Uterus (tissue), 2 donors: ENCODE data around the gene ZNF438.

Source experiments
- CTCF ChIP-seq, 4 experiments: fragments of 200-600 bp in 2 of 4; fragments of 450-650 bp in 2 of 4; sonication (generic) in 2 of 4; IDR thresholded peaks; one replicate each; pipeline ENCODE4 v1.5.1; 2016 to 2019; ENCODE audit warnings: antibody characterized with exemption in 4 of 4, mild to moderate bottlenecking in 2 of 4, moderate library complexity in 1 of 4
- POLR2A ChIP-seq, 2 donors: fragments of 450-650 bp; IDR thresholded peaks; one replicate each; pipeline ENCODE4 v1.6.1; 2016; ENCODE audit warnings: antibody characterized with exemption in 2 of 2, mild to moderate bottlenecking in 1 of 2, moderate library complexity in 1 of 2

GRCh38 chr10:30832001-30832748, 199.5 kb downstream of the ZNF438 start:
- TF ChIP-seq POLR2A (IDR thresholded peaks at IDR 0.05), result no peak
- TF ChIP-seq CTCF (IDR thresholded peaks at IDR 0.05), result no peak
